IMR-90 (cell line): ENCODE results near the gene LECT2. TPM values are rescaled to one million over a fixed set of nuclear protein-coding genes. Genes with fewer than 3 reads are reported as not detected.

Experiments used
- ATAC-seq: fragments of 200-7000 bp; cut with Tn5 transposase; 2 replicates; pipeline ENCODE4 v1.9.1; 2020; ENCODE audit warnings: low read depth, mild to moderate bottlenecking, moderate library complexity
- BruUV-seq: library from RNA; stranded (reverse); fragments of 400-500 nt; replicated peaks from 2 replicates; lab custom pipeline; 2021; lab: Mats Ljungman, UMichigan
- CTCF ChIA-PET: fragments of 300-600 bp; formaldehyde crosslinking; extraction: SDS; loops from one replicate; lab custom pipeline; 2021; ENCODE audit warnings: antibody characterized with exemption; lab: Yijun Ruan, JAX
- POLR2A ChIA-PET: fragments of 300-600 bp; sonication (Branson Sonifier 250); formaldehyde crosslinking; loops from one replicate; lab custom pipeline; 2022; ENCODE audit warnings: antibody characterized with exemption; ENCODE audit not compliant: unreplicated experiment; lab: Charles Lee
- DNase-seq: peaks from one replicate; pipeline ENCODE4 v3.0.0; 2013
- H2AFZ ChIP-seq: replicated peaks from 2 replicates; pipeline ENCODE3; 2013; ENCODE audit warnings: low read length, mild to moderate bottlenecking; ENCODE audit not compliant: poor library complexity
- H2AK5ac ChIP-seq: 2 replicates; pipeline ENCODE4 v1.6.1; 2013; ENCODE audit warnings: low read depth, low read length, inconsistent platforms
- H2AK9ac ChIP-seq: replicated peaks from 2 replicates; pipeline ENCODE3; 2013; ENCODE audit warnings: mild to moderate bottlenecking, low read depth, low read length, moderate library complexity; ENCODE audit not compliant: poor library complexity
- H2BK120ac ChIP-seq: 2 replicates; pipeline ENCODE4 v1.6.1; 2013; ENCODE audit warnings: low read depth, low read length, inconsistent platforms
- H2BK15ac ChIP-seq: 3 replicates; pipeline ENCODE4 v1.6.1; 2013; ENCODE audit warnings: low read depth, low read length, inconsistent platforms
- H2BK20ac ChIP-seq: 2 replicates; pipeline ENCODE4 v1.6.1; 2013; ENCODE audit warnings: low read depth, mild to moderate bottlenecking, inconsistent platforms, low read length, moderate library complexity
- H2BK5ac ChIP-seq: 2 replicates; pipeline ENCODE4 v1.6.1; 2013; ENCODE audit warnings: mild to moderate bottlenecking, low read depth, low read length, inconsistent platforms; ENCODE audit not compliant: poor library complexity, severe bottlenecking
- H3K14ac ChIP-seq: replicated peaks from 2 replicates; pipeline ENCODE4 v1.6.1; 2013; ENCODE audit warnings: low read depth, low read length, inconsistent platforms
- H3K18ac ChIP-seq: 2 replicates; pipeline ENCODE4 v1.6.1; 2013; ENCODE audit warnings: low read depth, low read length, control low read depth
- H3K23ac ChIP-seq: 2 replicates; pipeline ENCODE4 v1.6.1; 2013; ENCODE audit warnings: low read depth, low read length, inconsistent platforms
- H3K27ac ChIP-seq: 2 replicates; pipeline ENCODE4 v1.5.1; 2013; ENCODE audit warnings: mild to moderate bottlenecking, control low read depth, low read length; ENCODE audit not compliant: insufficient read depth
- H3K27me3 ChIP-seq: 2 replicates; pipeline ENCODE4 v1.6.1; 2013; ENCODE audit warnings: low read length; ENCODE audit not compliant: control insufficient read depth, insufficient read depth
- H3K36me3 ChIP-seq: 2 replicates; pipeline ENCODE4 v1.6.1; 2013; ENCODE audit warnings: low read length, mixed read lengths; ENCODE audit not compliant: control insufficient read depth, insufficient read depth
- H3K4ac ChIP-seq: 2 replicates; pipeline ENCODE4 v1.6.1; 2013; ENCODE audit warnings: low read depth, low read length, inconsistent platforms
- H3K4me1 ChIP-seq: 2 replicates; pipeline ENCODE4 v1.6.1; 2013; ENCODE audit warnings: low read length, mixed read lengths; ENCODE audit not compliant: control insufficient read depth, insufficient read depth
- H3K4me2 ChIP-seq: 2 replicates; pipeline ENCODE4 v1.6.1; 2013; ENCODE audit warnings: low read depth, mild to moderate bottlenecking, control low read depth, low read length, moderate library complexity
- H3K4me3 ChIP-seq: 2 replicates; pipeline ENCODE4 v1.5.1; 2013; ENCODE audit warnings: low read depth, mild to moderate bottlenecking, control low read depth, low read length, moderate library complexity; ENCODE audit not compliant: insufficient read depth
- H3K56ac ChIP-seq: 2 replicates; pipeline ENCODE4 v1.6.1; 2013; ENCODE audit warnings: low read length, inconsistent platforms; ENCODE audit not compliant: insufficient read depth; ENCODE audit errors: extremely low read depth
- H3K79me1 ChIP-seq, 2 experiments: 2 replicates each; pipeline ENCODE4 v1.6.1; 2013; ENCODE audit warnings: low read length in 2 of 2, inconsistent platforms in 1 of 2, low read depth in 1 of 2
- H3K9ac ChIP-seq: 2 replicates; pipeline ENCODE4 v1.6.1; 2013; ENCODE audit warnings: low read depth, low read length, control low read depth
- H3K9me1 ChIP-seq: 2 replicates; pipeline ENCODE4 v1.6.1; 2013; ENCODE audit warnings: low read length, inconsistent platforms; ENCODE audit not compliant: insufficient read depth
- H3K9me3 ChIP-seq: 2 replicates; pipeline ENCODE4 v1.6.1; 2013; ENCODE audit warnings: low read length; ENCODE audit not compliant: control insufficient read depth, insufficient read depth
- H4K20me1 ChIP-seq: 2 replicates; pipeline ENCODE4 v1.6.1; 2013; ENCODE audit warnings: low read length, inconsistent platforms; ENCODE audit not compliant: insufficient read depth
- H4K5ac ChIP-seq: 2 replicates; pipeline ENCODE4 v1.6.1; 2013; ENCODE audit warnings: mild to moderate bottlenecking, low read depth, low read length, control low read depth
- H4K8ac ChIP-seq, 2 experiments: 2 replicates each; pipeline ENCODE4 v1.6.1; 2013; ENCODE audit warnings: low read depth in 2 of 2, low read length in 2 of 2, control low read depth in 1 of 2, inconsistent platforms in 1 of 2
- H4K91ac ChIP-seq: 2 replicates; pipeline ENCODE4 v1.6.1; 2013; ENCODE audit warnings: low read depth, low read length, inconsistent platforms; ENCODE audit not compliant: insufficient read depth
- BHLHE40 ChIP-seq: fragments of 150-350 bp; IDR thresholded peaks from 2 replicates; pipeline ENCODE4 v1.6.1; 2016; ENCODE audit warnings: mild to moderate bottlenecking, low read depth, low read length
- CEBPB ChIP-seq: IDR thresholded peaks from 2 replicates; pipeline ENCODE4 v1.6.1; 2012; ENCODE audit warnings: low read depth, low read length, improper control_type of control experiment
- CHD1 ChIP-seq: IDR thresholded peaks from 2 replicates; pipeline ENCODE4 v1.6.1; 2012; ENCODE audit warnings: low read depth, low read length, improper control_type of control experiment
- CTCF ChIP-seq: conservative IDR thresholded peaks from 2 replicates; pipeline ENCODE4 v1.5.1; 2012; ENCODE audit warnings: mild to moderate bottlenecking, low read depth, low read length, improper control_type of control experiment
- ELK1 ChIP-seq: fragments of 150-350 bp; IDR thresholded peaks from 2 replicates; pipeline ENCODE4 v1.6.1; 2016; ENCODE audit warnings: low read depth, mild to moderate bottlenecking, low read length, moderate library complexity, borderline replicate concordance
- FOS ChIP-seq: fragments of 150-350 bp; IDR thresholded peaks from 2 replicates; pipeline ENCODE4 v1.6.1; 2016; ENCODE audit warnings: low read depth, low read length
- MAFK ChIP-seq: IDR thresholded peaks from 2 replicates; pipeline ENCODE4 v1.6.1; 2012; ENCODE audit warnings: low read depth, low read length, improper control_type of control experiment
- MAZ ChIP-seq: IDR thresholded peaks from 2 replicates; pipeline ENCODE4 v1.6.1; 2012; ENCODE audit warnings: low read depth, mild to moderate bottlenecking, low read length, improper control_type of control experiment, moderate library complexity, borderline replicate concordance
- MXI1 ChIP-seq: IDR thresholded peaks from 2 replicates; pipeline ENCODE4 v1.6.1; 2012; ENCODE audit warnings: low read depth, mild to moderate bottlenecking, low read length, moderate library complexity, borderline replicate concordance
- NFE2L2 ChIP-seq: fragments of 150-350 bp; IDR thresholded peaks from 2 replicates; pipeline ENCODE4 v1.6.1; 2016; ENCODE audit warnings: low read depth, mild to moderate bottlenecking, low read length
- POLR2A ChIP-seq: IDR thresholded peaks from 2 replicates; pipeline ENCODE4 v1.6.1; 2012; ENCODE audit warnings: mild to moderate bottlenecking, low read depth, low read length
- RAD21 ChIP-seq: IDR thresholded peaks from 2 replicates; pipeline ENCODE4 v1.6.1; 2012; ENCODE audit warnings: low read length, improper control_type of control experiment
- RCOR1 ChIP-seq: IDR thresholded peaks from 2 replicates; pipeline ENCODE4 v1.6.1; 2012; ENCODE audit warnings: mild to moderate bottlenecking, low read length, improper control_type of control experiment; ENCODE audit not compliant: insufficient replicate concordance
- RFX5 ChIP-seq: IDR thresholded peaks from 2 replicates; pipeline ENCODE4 v1.8.0; 2012; ENCODE audit warnings: low read depth, mild to moderate bottlenecking, low read length, moderate library complexity
- SMC3 ChIP-seq: fragments of 150-350 bp; IDR thresholded peaks from 2 replicates; pipeline ENCODE4 v1.6.1; 2016; ENCODE audit warnings: low read depth, mild to moderate bottlenecking, antibody characterized with exemption, low read length, moderate library complexity
- WGBS, 2 experiments: methylation state at CpG; one replicate each; pipeline versions ENCODE4 v1.1.5 to v1.1.7; 2013; ENCODE audit warnings: missing lambda C conversion rate in 2 of 2; ENCODE audit not compliant: insufficient read length in 1 of 2; ENCODE audit errors: extremely low coverage in 2 of 2; 5-methylcytosine and 5-hydroxymethylcytosine counted together
- dilution Hi-C: fragments of 300-500 bp; cut with HindIII; formaldehyde crosslinking; loops from one replicate; pipeline ENCODE4 v1.14.3; 2018; ENCODE audit warnings: low sequenced_read_pairs; ENCODE audit not compliant: unreplicated experiment
- in situ Hi-C: fragments of 300-500 bp; cut with MboI; formaldehyde crosslinking; loops from 3 replicates; pipeline ENCODE4 v1.14.3; 2019; ENCODE audit warnings: low sequenced_read_pairs, inconsistent platforms, mixed read lengths
- intact Hi-C: fragments of 100-400 bp; cut with micrococcal nuclease; formaldehyde crosslinking; loops from 2 replicates; pipeline ENCODE4 v1.10.0; 2022
- polyA plus RNA-seq, 3 experiments: library from polyadenylated mRNA; depleted of rRNA; stranded (reverse); fragments of >200 nt; gene quantifications; 2 replicates each; pipeline ENCODE4 v1.2.3, GENCODE V29; 2012; ENCODE audit warnings: low replicate concordance in 1 of 3
- total RNA-seq: library from RNA; depleted of rRNA; stranded (reverse); fragments of >200 nt; gene quantifications from 2 replicates; pipeline ENCODE4 v1.2.3, GENCODE V29; 2012
- TF ChIP-seq, protein P1 (sequence below): fragments of 150-350 bp; IDR thresholded peaks from 2 replicates; pipeline ENCODE4 v1.6.1; 2017; ENCODE audit warnings: mild to moderate bottlenecking, antibody characterized with exemption, low read length, low read depth

LECT2 gene
- total and polyA plus RNA-seq, 2 of the 4 experiments (the other 2 are of a cell fraction), result not detected

- no TSS peak for BruUV-seq
- peak overlapping the region; percentile 1 for H2BK120ac ChIP-seq
These were observed 3.5 kb downstream of the LECT2 start for GRCh38 chr5:135951257-135951656.

More at GRCh38 chr5:135951257-135951656, 3.5 kb downstream of the LECT2 start:
- Histone ChIP-seq H3K14ac (no peak overlapping the region), H3K4me3 (no peak overlapping the region), H3K23ac (no peak overlapping the region), H3K27ac (no peak overlapping the region), H2AFZ (no peak overlapping the region), H3K79me1 (no peaks in the 10 kb centered on the region), H4K5ac (no peak overlapping the region), H2AK9ac (no peak overlapping the region), H3K56ac (no peak overlapping the region), H2BK15ac (no peak overlapping the region), H3K9me3 (no peaks in the 10 kb centered on the region), H3K9ac (no peak overlapping the region), H2BK5ac (no peak overlapping the region), H3K4me2 (no peak overlapping the region), H3K27me3 (no peaks in the 10 kb centered on the region), H4K91ac (no peak overlapping the region), H4K20me1 (no peaks in the 10 kb centered on the region), H2BK20ac (0 out of 2 replicates have a peak overlapping the region, but pooled peaks have one; percentile 51), H3K4ac (0 out of 2 replicates have a peak overlapping the region, but pooled peaks have one; percentile 1), H3K4me1 (no peaks in the 10 kb centered on the region), H3K36me3 (no peaks in the 10 kb centered on the region), H3K18ac (peak overlapping the region; percentile 46; the same call in 1 of the 2 replicates), H3K9me1 (no peaks in the 10 kb centered on the region; the same call in 1 of the 2 replicates), H2AK5ac (peak overlapping the region; percentile 5; the same call in 1 of the 2 replicates), H4K8ac (no peak overlapping the region)
- ChIA-PET CTCF (interaction anchor here (0.8 to 1.1 kb wide), 3 partner anchors 36 to 68 kb away, joined by 3 to 8 read pairs (median 4); no protein-coding TSS in a partner anchor), POLR2A (interaction anchor here (0.6 kb wide), 1 partner anchor 107 kb away, joined by 3 read pairs; no protein-coding TSS in a partner anchor)
- intact Hi-C loops (no loop called here), in situ Hi-C loops (no loop called here), dilution Hi-C loops (no loop called here)
- DNase-seq, result no peak
- TF ChIP-seq FOS (no peak), MAFK (no peak), RAD21 (no peak), ELK1 (no peak), CHD1 (no peak), CTCF (no peak), POLR2A (no peak), BHLHE40 (no peak), MAZ (no peak), RFX5 (no peak), RCOR1 (no peak), MXI1 (no peak), CEBPB (no peak), SMC3 (no peak), NFE2L2 (no peak)
- TF ChIP-seq, protein P1, sequence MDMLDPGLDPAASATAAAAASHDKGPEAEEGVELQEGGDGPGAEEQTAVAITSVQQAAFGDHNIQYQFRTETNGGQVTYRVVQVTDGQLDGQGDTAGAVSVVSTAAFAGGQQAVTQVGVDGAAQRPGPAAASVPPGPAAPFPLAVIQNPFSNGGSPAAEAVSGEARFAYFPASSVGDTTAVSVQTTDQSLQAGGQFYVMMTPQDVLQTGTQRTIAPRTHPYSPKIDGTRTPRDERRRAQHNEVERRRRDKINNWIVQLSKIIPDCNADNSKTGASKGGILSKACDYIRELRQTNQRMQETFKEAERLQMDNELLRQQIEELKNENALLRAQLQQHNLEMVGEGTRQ, result no peak
- no CpG with 5 or more reads among the region's 4 CpGs for WGBS, 2 experiments
- no peak for ATAC-seq
